ENCODE results near the gene NMRK2. TPM values are rescaled to one million over a fixed set of nuclear protein-coding genes. Genes with fewer than 3 reads are reported as not detected.

The NMRK2 gene
- total RNA-seq, 1 experiment from 2014 or later: not detected

GRCh38 chr19:3899531-3900294, 33.2 kb upstream of the NMRK2 start:
- no peaks in the 10 kb centered on the region for H3K4me1 ChIP-seq (ENCODE audit: low read length)
- H3K9me3 ChIP-seq (ENCODE audit: low read length): no peaks in the 10 kb centered on the region; the same call in 1 of the 2 replicates
- no peaks in the 10 kb centered on the region for H3K27me3 ChIP-seq (ENCODE audit: low read length)
- no peaks in the 10 kb centered on the region for H3K36me3 ChIP-seq (ENCODE audit: insufficient read depth, low read length)
- no peaks in the 10 kb centered on the region for H4K20me1 ChIP-seq (ENCODE audit: insufficient read depth, low read depth, low read length)
- no peak overlapping the region for H3K4me3 ChIP-seq (ENCODE audit: low read length)
- H3K9me2 ChIP-seq (replicated peaks; ENCODE audit: insufficient read depth, low read length): no peaks in the 10 kb centered on the region
- no peak for DNase-seq
- no peak overlapping the region for H3K9ac ChIP-seq (ENCODE audit: low read length)
- no peak overlapping the region for H2AFZ ChIP-seq (ENCODE audit: low read length)
- no peaks in the 10 kb centered on the region for H3K79me2 ChIP-seq (ENCODE audit: low read length)
- H3K4me2 ChIP-seq (ENCODE audit: low read depth, low read length, poor library complexity, severe bottlenecking): no peak overlapping the region
- H3K27ac ChIP-seq (ENCODE audit: low read length): no peak overlapping the region

GRCh38 chr19:3902317-3902973, 30.4 kb upstream of the NMRK2 start:
- no peak overlapping the region for H2AFZ ChIP-seq (ENCODE audit: low read length)
- no peaks in the 10 kb centered on the region for H4K20me1 ChIP-seq (ENCODE audit: insufficient read depth, low read depth, low read length)
- H3K27ac ChIP-seq (ENCODE audit: low read length): no peak overlapping the region
- no peaks in the 10 kb centered on the region for H3K9me2 ChIP-seq (replicated peaks; ENCODE audit: insufficient read depth, low read length)
- H3K4me3 ChIP-seq (ENCODE audit: low read length): no peak overlapping the region
- no peaks in the 10 kb centered on the region; the same call in 1 of the 2 replicates for H3K9me3 ChIP-seq (ENCODE audit: low read length)
- H3K36me3 ChIP-seq (ENCODE audit: insufficient read depth, low read length): no peaks in the 10 kb centered on the region
- no peak overlapping the region for H3K4me2 ChIP-seq (ENCODE audit: low read depth, low read length, poor library complexity, severe bottlenecking)
- no peaks in the 10 kb centered on the region for H3K79me2 ChIP-seq (ENCODE audit: low read length)
- no peak overlapping the region for H3K9ac ChIP-seq (ENCODE audit: low read length)
- no peaks in the 10 kb centered on the region for H3K4me1 ChIP-seq (ENCODE audit: low read length)
- no peak for DNase-seq
- H3K27me3 ChIP-seq (ENCODE audit: low read length): no peaks in the 10 kb centered on the region

GRCh38 chr19:3904233-3904632, 28.6 kb upstream of the NMRK2 start:
- H3K9me3 ChIP-seq (ENCODE audit: low read length): no peaks in the 10 kb centered on the region
- no peaks in the 10 kb centered on the region for H4K20me1 ChIP-seq (ENCODE audit: insufficient read depth, low read depth, low read length)
- no peaks in the 10 kb centered on the region for H3K9me2 ChIP-seq (replicated peaks; ENCODE audit: insufficient read depth, low read length)
- H2AFZ ChIP-seq (ENCODE audit: low read length): no peak overlapping the region
- H3K79me2 ChIP-seq (ENCODE audit: low read length): no peaks in the 10 kb centered on the region
- H3K27ac ChIP-seq (ENCODE audit: low read length): no peak overlapping the region
- H3K4me1 ChIP-seq (ENCODE audit: low read length): no peaks in the 10 kb centered on the region
- H3K9ac ChIP-seq (ENCODE audit: low read length): no peak overlapping the region
- H3K27me3 ChIP-seq (ENCODE audit: low read length): no peaks in the 10 kb centered on the region
- no peak overlapping the region for H3K4me2 ChIP-seq (ENCODE audit: low read depth, low read length, poor library complexity, severe bottlenecking)
- no peak for DNase-seq
- H3K4me3 ChIP-seq (ENCODE audit: low read length): no peak overlapping the region
- H3K36me3 ChIP-seq (ENCODE audit: insufficient read depth, low read length): no peaks in the 10 kb centered on the region

GRCh38 chr19:3907626-3908265, 25.1 kb upstream of the NMRK2 start:
- no peak overlapping the region for H3K4me2 ChIP-seq (ENCODE audit: low read depth, low read length, poor library complexity, severe bottlenecking)
- no peaks in the 10 kb centered on the region for H4K20me1 ChIP-seq (ENCODE audit: insufficient read depth, low read depth, low read length)
- H3K36me3 ChIP-seq (ENCODE audit: insufficient read depth, low read length): no peaks in the 10 kb centered on the region
- no peaks in the 10 kb centered on the region for H3K9me2 ChIP-seq (replicated peaks; ENCODE audit: insufficient read depth, low read length)
- DNase-seq: no peak
- no peak overlapping the region for H3K9ac ChIP-seq (ENCODE audit: low read length)
- H3K27me3 ChIP-seq (ENCODE audit: low read length): no peaks in the 10 kb centered on the region
- H3K27ac ChIP-seq (ENCODE audit: low read length): no peak overlapping the region
- no peak overlapping the region for H2AFZ ChIP-seq (ENCODE audit: low read length)
- H3K79me2 ChIP-seq (ENCODE audit: low read length): no peaks in the 10 kb centered on the region
- H3K4me3 ChIP-seq (ENCODE audit: low read length): no peak overlapping the region
- H3K9me3 ChIP-seq (ENCODE audit: low read length): peaks cover 7% of the 10 kb centered on the region; the same call in 1 of the 2 replicates
- no peaks in the 10 kb centered on the region for H3K4me1 ChIP-seq (ENCODE audit: low read length)

- no peak for DNase-seq
- H3K4me3 ChIP-seq (ENCODE audit: low read length): no peak overlapping the region
- H4K20me1 ChIP-seq (ENCODE audit: insufficient read depth, low read depth, low read length): no peaks in the 10 kb centered on the region
- H3K4me1 ChIP-seq (ENCODE audit: low read length): no peaks in the 10 kb centered on the region
- H3K9ac ChIP-seq (ENCODE audit: low read length): no peak overlapping the region
- H3K4me2 ChIP-seq (ENCODE audit: low read depth, low read length, poor library complexity, severe bottlenecking): no peak overlapping the region
- H3K27ac ChIP-seq (ENCODE audit: low read length): no peak overlapping the region
- peaks cover 7% of the 10 kb centered on the region; the same call in 1 of the 2 replicates for H3K9me3 ChIP-seq (ENCODE audit: low read length)
- no peaks in the 10 kb centered on the region for H3K36me3 ChIP-seq (ENCODE audit: insufficient read depth, low read length)
- H2AFZ ChIP-seq (ENCODE audit: low read length): no peak overlapping the region
- H3K9me2 ChIP-seq (replicated peaks; ENCODE audit: insufficient read depth, low read length): no peaks in the 10 kb centered on the region
- no peaks in the 10 kb centered on the region for H3K27me3 ChIP-seq (ENCODE audit: low read length)
- no peaks in the 10 kb centered on the region for H3K79me2 ChIP-seq (ENCODE audit: low read length)
Observed at GRCh38 chr19:3908266-3909054, 24.4 kb upstream of the NMRK2 start.

GRCh38 chr19:3910105-3910504, 22.8 kb upstream of the NMRK2 start:
- Histone ChIP-seq H3K27me3 (ENCODE audit: low read length) (no peaks in the 10 kb centered on the region), H4K20me1 (ENCODE audit: insufficient read depth, low read depth, low read length) (no peaks in the 10 kb centered on the region), H3K4me3 (ENCODE audit: low read length) (no peak overlapping the region), H3K9me3 (ENCODE audit: low read length) (peaks cover 7% of the 10 kb centered on the region; the same call in 1 of the 2 replicates), H3K9ac (ENCODE audit: low read length) (no peak overlapping the region), H3K4me2 (ENCODE audit: low read depth, low read length, poor library complexity, severe bottlenecking) (no peak overlapping the region), H3K36me3 (ENCODE audit: insufficient read depth, low read length) (no peaks in the 10 kb centered on the region), H2AFZ (ENCODE audit: low read length) (no peak overlapping the region), H3K4me1 (ENCODE audit: low read length) (no peaks in the 10 kb centered on the region), H3K27ac (ENCODE audit: low read length) (no peak overlapping the region), H3K9me2 (replicated peaks; ENCODE audit: insufficient read depth, low read length) (no peaks in the 10 kb centered on the region), H3K79me2 (ENCODE audit: low read length) (no peaks in the 10 kb centered on the region)
- no peak for DNase-seq

- DNase-seq: peak; percentile 42
- H2AFZ ChIP-seq (ENCODE audit: low read length): no peak overlapping the region
- H3K79me2 ChIP-seq (ENCODE audit: low read length): no peaks in the 10 kb centered on the region
- no peaks in the 10 kb centered on the region for H4K20me1 ChIP-seq (ENCODE audit: insufficient read depth, low read depth, low read length)
- H3K9me2 ChIP-seq (replicated peaks; ENCODE audit: insufficient read depth, low read length): no peaks in the 10 kb centered on the region
- no peak overlapping the region for H3K4me2 ChIP-seq (ENCODE audit: low read depth, low read length, poor library complexity, severe bottlenecking)
- no peak overlapping the region for H3K4me3 ChIP-seq (ENCODE audit: low read length)
- no peaks in the 10 kb centered on the region for H3K4me1 ChIP-seq (ENCODE audit: low read length)
- no peak overlapping the region for H3K27ac ChIP-seq (ENCODE audit: low read length)
- no peaks in the 10 kb centered on the region for H3K36me3 ChIP-seq (ENCODE audit: insufficient read depth, low read length)
- peaks cover 7% of the 10 kb centered on the region; the same call in 1 of the 2 replicates for H3K9me3 ChIP-seq (ENCODE audit: low read length)
- no peaks in the 10 kb centered on the region for H3K27me3 ChIP-seq (ENCODE audit: low read length)
- H3K9ac ChIP-seq (ENCODE audit: low read length): no peak overlapping the region
Observed at GRCh38 chr19:3914199-3914598, 18.7 kb upstream of the NMRK2 start.

All from Karpas-422 (cell line).